ENCODE data around the gene GAS2.

GAS2 gene

GRCh38 chr11:22728600-22729389 lies 62.4 kb downstream of the GAS2 start:
- no peak for DNase-seq (ENCODE audit: low spot score)

DNA sequence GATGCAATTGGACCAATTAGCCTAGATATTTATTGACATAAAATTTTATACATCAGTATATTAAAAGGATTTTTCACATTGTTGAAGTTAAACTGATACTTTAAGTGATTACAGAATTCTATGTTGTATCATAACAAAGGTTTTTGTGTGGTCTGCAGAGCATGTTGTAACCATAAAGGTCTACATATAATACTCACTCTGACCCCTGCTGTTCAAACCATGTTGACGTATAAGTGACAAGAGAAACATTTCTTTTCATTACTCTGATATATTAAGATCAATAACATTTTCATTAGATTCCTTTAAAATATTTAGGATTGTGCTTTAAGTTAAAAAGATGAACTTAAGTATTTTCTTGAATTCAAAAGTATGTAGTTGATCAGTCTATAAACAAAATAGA lies 63.9 kb downstream of the GAS2 start:
- peak; percentile 37 for DNase-seq (ENCODE audit: low spot score)

GRCh38 chr11:22732588-22732987 lies 66.2 kb downstream of the GAS2 start:
- DNase-seq (ENCODE audit: low spot score): no peak

DNA sequence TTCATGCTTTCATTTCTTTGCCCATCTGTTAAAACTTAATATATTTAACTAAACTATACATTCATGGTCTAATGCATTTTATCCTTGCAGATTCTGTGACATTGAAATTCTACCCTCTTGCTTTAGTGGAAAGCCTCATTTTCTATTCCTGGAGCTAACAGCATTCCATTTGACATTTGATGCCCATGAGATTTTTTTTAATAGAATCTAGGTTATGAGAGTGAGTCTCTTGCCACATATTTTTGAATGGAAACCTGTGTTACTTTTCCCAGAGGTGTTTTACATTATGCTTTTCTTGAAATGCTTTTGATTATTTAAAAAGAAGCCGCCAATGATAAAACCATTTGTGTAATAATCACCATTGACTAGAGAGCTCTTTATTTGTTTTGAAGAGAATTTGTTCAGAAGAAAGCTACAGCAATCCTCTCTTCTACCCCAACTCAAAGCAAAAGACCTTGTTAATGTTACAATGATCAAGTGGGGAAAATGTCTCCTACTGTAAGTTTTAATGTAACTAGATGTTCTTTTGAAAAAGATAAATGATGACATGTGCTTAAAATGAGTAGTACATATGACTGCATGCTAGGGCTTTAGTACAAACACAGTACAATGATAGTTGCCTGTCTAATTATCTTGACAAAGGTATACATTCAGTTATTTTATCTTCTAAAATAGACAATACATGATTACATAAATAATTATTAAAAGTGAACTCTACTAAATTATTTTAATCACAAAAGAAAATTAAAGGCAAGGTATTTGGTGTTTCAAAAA lies 67.3 kb downstream of the GAS2 start:
- no peak for DNase-seq (ENCODE audit: low spot score)

DNA sequence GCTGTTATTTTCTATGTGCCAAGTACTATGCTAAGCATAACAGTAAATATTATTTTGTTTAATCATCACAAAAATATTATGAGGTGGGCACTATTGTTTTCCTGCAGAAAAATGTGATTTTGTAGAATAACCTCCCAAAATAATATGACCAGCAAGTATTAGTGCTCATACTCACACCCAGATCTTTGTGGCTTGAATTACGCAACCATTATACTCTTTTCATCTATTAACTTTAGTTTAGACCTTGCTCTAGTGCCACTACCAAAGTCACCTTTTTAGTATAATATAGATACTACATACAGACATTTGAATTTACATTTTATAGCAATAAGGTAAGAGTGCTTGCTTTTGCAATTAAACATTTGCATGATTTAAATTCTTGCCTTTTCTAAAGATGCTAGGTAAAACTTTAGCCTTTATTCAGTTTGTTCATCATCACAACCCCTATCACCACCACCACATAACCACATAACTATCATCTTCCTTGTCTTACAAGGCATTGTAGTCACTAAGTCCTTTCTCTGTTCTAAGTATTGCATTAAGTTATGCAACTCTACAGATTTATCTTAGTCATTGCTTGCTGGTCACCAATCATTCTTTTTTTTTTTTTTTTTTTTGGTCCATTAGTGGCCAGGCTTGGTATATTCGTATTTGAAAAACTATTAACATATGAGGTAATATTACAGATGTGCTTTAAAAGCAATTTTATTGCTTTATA lies 68.4 kb downstream of the GAS2 start:
- no peak for DNase-seq (ENCODE audit: low spot score)

DNA sequence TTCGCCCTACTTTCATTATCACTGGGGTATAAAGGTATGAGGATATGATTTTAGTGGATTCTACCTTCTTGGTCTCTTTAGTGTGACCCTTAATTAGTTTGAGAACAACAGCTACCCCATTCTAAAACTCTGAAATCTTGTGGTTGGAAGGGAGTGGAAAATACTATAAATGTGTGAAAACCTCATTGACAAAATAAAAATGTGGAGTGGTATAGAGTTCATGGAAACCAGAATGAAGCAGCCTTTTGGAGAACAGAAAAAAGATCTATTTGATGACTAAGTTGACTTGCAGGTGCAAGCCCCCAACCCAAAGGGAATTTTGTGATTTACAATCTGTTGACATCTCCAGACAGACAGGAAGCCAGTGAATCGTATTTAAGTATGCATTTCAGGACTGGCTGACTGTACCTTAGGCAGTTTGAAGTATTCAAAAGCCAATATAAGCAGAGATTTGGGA lies 75.8 kb downstream of the GAS2 start:
- no peak for DNase-seq (ENCODE audit: low spot score)

- no peak for DNase-seq (ENCODE audit: low spot score)
Observed at GRCh38 chr11:22749536-22749935, 83.1 kb downstream of the GAS2 start.

GRCh38 chr11:22752908-22753310 lies 86.5 kb downstream of the GAS2 start:
- no peak for DNase-seq (ENCODE audit: low spot score)

DNA sequence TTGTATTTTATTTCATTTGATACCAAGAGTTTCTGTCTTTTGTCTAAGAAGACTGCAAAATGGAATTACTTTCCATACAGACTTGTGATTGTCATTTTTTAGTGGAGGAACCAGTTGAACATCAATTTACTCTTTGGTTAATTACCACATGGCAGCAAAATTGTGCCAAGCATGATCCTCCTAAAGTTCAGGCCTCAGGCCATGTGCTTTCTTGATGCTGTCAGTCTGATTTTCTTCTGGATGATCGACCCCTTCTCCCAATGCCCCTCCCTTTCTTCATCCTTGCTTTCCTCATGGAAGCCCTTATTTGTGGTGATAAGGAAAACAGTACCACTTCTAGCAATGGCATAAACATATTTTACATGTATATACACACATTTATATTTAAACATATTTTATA lies 87.0 kb downstream of the GAS2 start:
- no peak for DNase-seq (ENCODE audit: low spot score)

DNA sequence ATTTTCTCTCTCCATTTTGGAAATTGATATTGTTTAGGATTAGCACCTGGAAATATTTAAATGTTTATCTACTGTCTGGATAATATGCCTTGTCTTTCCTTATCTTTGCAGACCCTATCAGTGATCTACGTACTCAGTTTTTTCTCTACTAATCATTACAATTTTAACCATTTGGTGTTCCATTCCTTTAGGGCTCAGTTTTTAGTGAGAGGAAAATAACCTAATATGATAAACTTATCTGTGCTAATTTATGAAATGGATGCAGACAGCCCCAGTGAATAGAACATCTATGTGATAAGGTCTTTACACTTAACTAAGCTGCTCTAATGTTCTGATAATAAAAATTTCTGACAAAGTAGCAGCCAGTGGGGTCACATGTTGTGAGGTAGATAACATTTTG lies 94.7 kb downstream of the GAS2 start:
- DNase-seq (ENCODE audit: low spot score): no peak

GRCh38 chr11:22763166-22763565 lies 96.8 kb downstream of the GAS2 start:
- DNase-seq (ENCODE audit: low spot score): no peak

DNA sequence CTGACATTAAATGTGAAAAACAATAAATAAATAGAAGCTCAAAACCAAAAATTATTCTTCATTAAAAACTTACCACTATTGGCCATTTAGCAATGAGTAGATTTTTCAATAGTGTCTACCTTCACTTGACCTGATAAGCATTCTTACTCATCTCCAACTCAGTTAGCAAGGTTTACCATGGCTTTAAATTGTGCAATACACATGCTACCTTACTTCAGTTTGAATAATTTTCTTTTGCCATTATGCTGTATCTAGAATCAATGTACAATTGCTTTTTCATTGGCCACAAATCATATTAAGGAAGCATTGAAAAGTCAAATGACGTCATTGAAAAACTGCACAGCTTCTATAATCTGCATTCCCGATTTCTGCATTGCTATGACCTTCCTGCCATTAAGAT lies 98.3 kb downstream of the GAS2 start:
- no peak for DNase-seq (ENCODE audit: low spot score)

- DNase-seq (ENCODE audit: low spot score): no peak
Observed at GRCh38 chr11:22768281-22768680, 101.9 kb downstream of the GAS2 start.

DNA sequence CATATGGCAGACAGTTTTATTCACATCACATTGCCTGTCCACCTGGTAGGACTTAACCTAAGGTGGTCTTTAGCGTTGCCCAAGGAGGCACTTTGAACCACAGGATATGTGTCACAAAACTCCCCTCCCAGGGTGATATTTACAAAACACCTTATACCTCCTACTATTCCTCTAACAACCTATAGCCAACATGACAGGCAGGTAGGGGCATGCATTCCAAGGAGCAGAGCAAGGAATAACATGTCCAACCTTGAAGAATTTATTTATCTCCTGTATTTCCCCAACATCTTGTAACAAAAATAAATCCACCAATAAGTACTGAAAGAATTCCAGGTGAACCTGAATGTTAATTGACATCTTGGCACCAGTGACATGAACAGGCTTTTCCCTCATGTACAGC lies 102.7 kb downstream of the GAS2 start:
- no peak for DNase-seq (ENCODE audit: low spot score)

- DNase-seq (ENCODE audit: low spot score): no peak
Observed at GRCh38 chr11:22774716-22775115, 108.3 kb downstream of the GAS2 start.

- DNase-seq (ENCODE audit: low spot score): no peak
Observed at GRCh38 chr11:22775248-22775647, 108.8 kb downstream of the GAS2 start.

- peak; percentile 4 for DNase-seq (ENCODE audit: low spot score)
Observed at GRCh38 chr11:22778642-22779041, 112.2 kb downstream of the GAS2 start.

DNA sequence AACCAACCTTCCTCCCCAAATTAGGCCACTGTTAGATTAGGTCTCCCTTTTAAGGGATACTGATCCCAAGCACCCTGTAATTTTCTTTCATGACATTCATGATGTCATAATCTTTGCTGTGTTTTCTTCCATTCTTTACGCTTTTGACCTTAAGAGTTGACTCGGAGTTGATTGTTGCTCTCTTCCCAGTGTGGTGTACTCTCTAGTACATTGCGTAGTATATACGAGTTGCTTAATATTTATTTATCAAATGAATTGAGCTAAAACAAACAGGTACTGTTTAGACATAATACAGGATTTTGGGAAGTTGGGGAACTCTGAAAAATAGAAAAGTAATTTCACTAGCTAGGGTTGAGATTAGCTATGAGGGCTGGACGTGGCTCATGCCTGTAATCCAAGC lies 113.4 kb downstream of the GAS2 start:
- DNase-seq (ENCODE audit: low spot score): no peak

GRCh38 chr11:22780952-22781593 lies 114.7 kb downstream of the GAS2 start:
- peak; percentile 6 for DNase-seq (ENCODE audit: low spot score)

- no peak for DNase-seq (ENCODE audit: low spot score)
Observed at GRCh38 chr11:22785251-22785650, 118.8 kb downstream of the GAS2 start.

DNA sequence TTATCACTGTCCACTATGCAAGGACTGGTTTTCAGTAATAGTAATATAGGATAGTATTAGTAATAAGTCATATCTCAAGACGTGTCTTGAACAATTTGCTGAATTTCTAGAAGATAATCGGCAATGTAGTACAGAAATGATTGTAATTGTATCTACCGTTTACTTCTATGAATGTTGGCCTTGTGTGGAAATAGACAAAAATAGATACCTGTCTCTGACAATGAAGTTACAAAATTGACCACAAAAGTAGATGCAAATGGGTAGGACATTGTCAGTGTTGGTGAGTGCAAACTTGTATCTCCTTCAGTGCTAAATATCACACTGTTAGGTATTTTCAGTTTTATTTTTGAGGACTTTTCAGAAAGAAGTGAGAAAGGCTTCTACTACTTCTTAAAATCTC lies 120.1 kb downstream of the GAS2 start:
- no peak for DNase-seq (ENCODE audit: low spot score)

- no peak for DNase-seq (ENCODE audit: low spot score)
Observed at GRCh38 chr11:22787055-22787454, 120.6 kb downstream of the GAS2 start.

All from NAMALWA (cell line).